Measurements from ENCODE around the gene MOCOS. TPM values are rescaled to one million over a fixed set of nuclear protein-coding genes. Genes with fewer than 3 reads are reported as not detected.

The MOCOS gene
- total and polyA plus RNA-seq, 8 donors = 0.45 to 4.6 (median 2.7) TPM

- 76 to 86% (median 80%) methylated on average over 10 of the region's 10 CpGs for WGBS, 5 donors
These were observed 67.9 kb downstream of the MOCOS start for GRCh38 chr18:36255072-36255698.

GRCh38 chr18:36256094-36256493 lies 68.8 kb downstream of the MOCOS start:
- intact Hi-C loops (cut with DNase I; ENCODE audit: low total_unique reads) = no loop called here
- Histone ChIP-seq H3K36me3 (peaks cover 0 to 3% (median 0%) of the 10 kb centered on the region in 4 donors), H3K27me3 (no peaks in the 10 kb centered on the region), H3K4me3 (no peak overlapping the region), H3K4me1 (no peaks in the 10 kb centered on the region), H3K9me3 (no peaks in the 10 kb centered on the region), H3K27ac (no peak overlapping the region)
- WGBS, 5 donors = 85 to 91% (median 88%) methylated on average over 7 of the region's 7 CpGs
- TF ChIP-seq, protein P1, sequence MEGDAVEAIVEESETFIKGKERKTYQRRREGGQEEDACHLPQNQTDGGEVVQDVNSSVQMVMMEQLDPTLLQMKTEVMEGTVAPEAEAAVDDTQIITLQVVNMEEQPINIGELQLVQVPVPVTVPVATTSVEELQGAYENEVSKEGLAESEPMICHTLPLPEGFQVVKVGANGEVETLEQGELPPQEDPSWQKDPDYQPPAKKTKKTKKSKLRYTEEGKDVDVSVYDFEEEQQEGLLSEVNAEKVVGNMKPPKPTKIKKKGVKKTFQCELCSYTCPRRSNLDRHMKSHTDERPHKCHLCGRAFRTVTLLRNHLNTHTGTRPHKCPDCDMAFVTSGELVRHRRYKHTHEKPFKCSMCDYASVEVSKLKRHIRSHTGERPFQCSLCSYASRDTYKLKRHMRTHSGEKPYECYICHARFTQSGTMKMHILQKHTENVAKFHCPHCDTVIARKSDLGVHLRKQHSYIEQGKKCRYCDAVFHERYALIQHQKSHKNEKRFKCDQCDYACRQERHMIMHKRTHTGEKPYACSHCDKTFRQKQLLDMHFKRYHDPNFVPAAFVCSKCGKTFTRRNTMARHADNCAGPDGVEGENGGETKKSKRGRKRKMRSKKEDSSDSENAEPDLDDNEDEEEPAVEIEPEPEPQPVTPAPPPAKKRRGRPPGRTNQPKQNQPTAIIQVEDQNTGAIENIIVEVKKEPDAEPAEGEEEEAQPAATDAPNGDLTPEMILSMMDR (IDR thresholded peaks at IDR 0.05) = no peak
- no peak for DNase-seq

More at GRCh38 chr18:36255072-36255698, 67.9 kb downstream of the MOCOS start:
- Histone ChIP-seq H3K4me1 (no peaks in the 10 kb centered on the region), H3K9me3 (no peaks in the 10 kb centered on the region), H3K4me3 (no peak overlapping the region), H3K27ac (no peak overlapping the region), H3K36me3 (peaks cover 0 to 3% (median 0%) of the 10 kb centered on the region in 4 donors), H3K27me3 (no peaks in the 10 kb centered on the region)
- intact Hi-C loops (cut with DNase I; ENCODE audit: low total_unique reads) = no loop called here
- TF ChIP-seq, protein P1 (IDR thresholded peaks at IDR 0.05) = no peak
- TF ChIP-seq POLR2AphosphoS5 (IDR thresholded peaks at IDR 0.05) = no peak
- no peak for TF ChIP-seq POLR2A (IDR thresholded peaks at IDR 0.05)
- no peak for DNase-seq

DNA sequence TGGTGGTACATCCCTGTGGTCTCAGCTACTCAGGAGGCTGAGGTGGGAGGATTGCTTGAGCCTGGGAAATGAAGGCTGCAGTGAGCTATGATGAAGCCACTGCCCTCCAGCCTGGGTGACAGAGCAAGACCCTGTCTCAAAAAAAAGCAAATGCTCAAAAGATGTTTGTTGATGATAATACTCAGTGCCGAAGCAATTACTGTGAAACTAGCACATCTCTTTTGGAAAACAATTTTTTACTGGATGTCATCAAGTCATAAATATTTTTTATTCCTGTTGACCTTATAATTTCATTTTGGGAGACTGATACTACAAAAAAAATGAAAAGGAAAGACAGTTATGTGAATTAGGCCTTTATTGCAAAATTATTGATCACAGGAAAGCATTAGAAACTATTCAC lies 75.7 kb downstream of the MOCOS start:
- TF ChIP-seq POLR2AphosphoS5 (IDR thresholded peaks at IDR 0.05) (no peak), EP300 (IDR thresholded peaks at IDR 0.05) (no peak), POLR2A (IDR thresholded peaks at IDR 0.05) (no peak)
- TF ChIP-seq, protein P1 (IDR thresholded peaks at IDR 0.05) = no peak
- no peaks in the 10 kb centered on the region for H3K36me3 ChIP-seq
- H3K27ac ChIP-seq = no peak overlapping the region
- no peaks in the 10 kb centered on the region for H3K4me1 ChIP-seq
- no peak for DNase-seq
- 90 to 100% (median 98%) methylated on average over 1 of the region's 1 CpG for WGBS, 5 donors
- no peaks in the 10 kb centered on the region for H3K27me3 ChIP-seq
- H3K4me3 ChIP-seq = no peak overlapping the region
- H3K9me3 ChIP-seq = no peaks in the 10 kb centered on the region
- intact Hi-C loops (cut with DNase I; ENCODE audit: low total_unique reads) = no loop called here

GRCh38 chr18:36264283-36264682 lies 77.0 kb downstream of the MOCOS start:
- no peak overlapping the region for H3K27ac ChIP-seq
- no peak for DNase-seq
- 86 to 93% (median 89%) methylated on average over 8 of the region's 8 CpGs for WGBS, 5 donors
- H3K9me3 ChIP-seq = no peaks in the 10 kb centered on the region
- no peaks in the 10 kb centered on the region for H3K4me1 ChIP-seq
- no peak overlapping the region for H3K4me3 ChIP-seq
- H3K36me3 ChIP-seq = no peaks in the 10 kb centered on the region
- TF ChIP-seq POLR2A (IDR thresholded peaks at IDR 0.05) = no peak
- TF ChIP-seq, protein P1 (IDR thresholded peaks at IDR 0.05) = no peak
- TF ChIP-seq EP300 (IDR thresholded peaks at IDR 0.05) = no peak
- no peak for TF ChIP-seq POLR2AphosphoS5 (IDR thresholded peaks at IDR 0.05)
- no peaks in the 10 kb centered on the region for H3K27me3 ChIP-seq
- intact Hi-C loops (cut with DNase I; ENCODE audit: low total_unique reads) = no loop called here
